ENCODE data around the gene SYTL3. TPM values are rescaled to one million over a fixed set of nuclear protein-coding genes. Genes with fewer than 3 reads are reported as not detected.

SYTL3 gene
- total and polyA plus RNA-seq, 2 of the 8 experiments (the other 6 are each of a cell fraction or from before 2014, with no cell fraction given): 0.27 to 0.99 TPM

- no peak for TF ChIP-seq CHD7 (IDR thresholded peaks at IDR 0.05; ENCODE audit: insufficient replicate concordance, low read length)
- no peak for TF ChIP-seq HDAC2 (IDR thresholded peaks at IDR 0.05; ENCODE audit: borderline replicate concordance in 1 of 2, low read depth in 2 of 2, low read length in 2 of 2)
- no peak for TF ChIP-seq SRF (IDR thresholded peaks at IDR 0.05; ENCODE audit: low read depth, low read length)
- TF ChIP-seq GTF2F1 (IDR thresholded peaks at IDR 0.05; ENCODE audit: borderline replicate concordance, low read depth, low read length): no peak
- TF ChIP-seq CHD2 (IDR thresholded peaks at IDR 0.05; ENCODE audit: low read length): no peak
- no peak for TF ChIP-seq YY1 (IDR thresholded peaks at IDR 0.05; ENCODE audit: low read depth, low read length)
- TF ChIP-seq SIN3A (conservative IDR thresholded peaks at IDR 0.05 in 1 of 2, IDR thresholded peaks at IDR 0.05 in 1 of 2; ENCODE audit: low read depth in 1 of 2, low read length in 2 of 2): no peak
- no peak for TF ChIP-seq BACH1 (IDR thresholded peaks at IDR 0.05; ENCODE audit: low read length)
- TF ChIP-seq CEBPB (IDR thresholded peaks at IDR 0.05; ENCODE audit: low read depth, low read length): no peak
- no peak for TF ChIP-seq ASH2L (IDR thresholded peaks at IDR 0.05; ENCODE audit: low read length)
- no peak for TF ChIP-seq POLR2AphosphoS5 (IDR thresholded peaks at IDR 0.05; ENCODE audit: low read depth, low read length)
- no peak for TF ChIP-seq ZNF274 (IDR thresholded peaks at IDR 0.05; ENCODE audit: borderline replicate concordance, extremely low read depth, low read length)
- no peak for TF ChIP-seq SIX5 (IDR thresholded peaks at IDR 0.05; ENCODE audit: low read depth, low read length)
- no peak for TF ChIP-seq CREB1 (IDR thresholded peaks at IDR 0.05)
Observed at GRCh38 chr6:158787395-158787794, 137.5 kb downstream of the SYTL3 start (continued).
